Cardiac muscle cell (in vitro differentiated cells and primary cell): ENCODE measurements around the gene CLEC10A. TPM values are rescaled to one million over a fixed set of nuclear protein-coding genes. Genes with fewer than 3 reads are reported as not detected.
"Not testable (repeated sequence)": the region's sequence is repeated elsewhere in the genome, so short reads cannot be mapped to it uniquely, and the experiment has no call there.

ENCODE experiments used
- DNase-seq, 2 donors: peaks; one replicate each; pipeline versions ENCODE4 v3.0.0 to v3.0.0-alpha.2; 2010 to 2017; ENCODE audit warnings: low read depth in 1 of 2, low spot score in 1 of 2
- H3K27ac ChIP-seq: fragments of 200-600 bp; sonication (generic); 2 replicates; pipeline ENCODE4 v1.5.1; 2016
- H3K27me3 ChIP-seq: fragments of 200-600 bp; sonication (generic); 2 replicates; pipeline ENCODE4 v1.6.0; 2016; ENCODE audit warnings: control low read depth
- H3K36me3 ChIP-seq: fragments of 200-600 bp; sonication (generic); 2 replicates; pipeline ENCODE4 v1.5.1; 2016; ENCODE audit warnings: control low read depth
- H3K4me1 ChIP-seq: fragments of 200-600 bp; sonication (generic); 2 replicates; pipeline ENCODE4 v1.8.1; 2017; ENCODE audit warnings: low read depth, mild to moderate bottlenecking, mixed run types
- H3K4me3 ChIP-seq: fragments of 200-600 bp; sonication (generic); 2 replicates; pipeline ENCODE4 v1.5.1; 2016; ENCODE audit warnings: mild to moderate bottlenecking
- H3K9me3 ChIP-seq: fragments of 200-600 bp; sonication (generic); 2 replicates; pipeline ENCODE4 v1.5.1; 2017; ENCODE audit warnings: low read depth, mild to moderate bottlenecking, control low read depth
- CTCF ChIP-seq: IDR thresholded peaks from 2 replicates; pipeline ENCODE4 v1.5.1; 2012; ENCODE audit warnings: low read depth, mild to moderate bottlenecking, low read length
- polyA plus RNA-seq: library from polyadenylated mRNA; unstranded; fragments of >200 nt; fragmentation: Nextera tagmentation; extraction: Ambion mirVana; gene quantifications from 2 replicates; pipeline ENCODE4 v1.2.1, GENCODE V29; 2016
- total RNA-seq: library from RNA; depleted of rRNA; stranded (reverse); fragments of >200 nt; gene quantifications from 2 replicates; pipeline ENCODE4 v1.2.3, GENCODE V29; 2016

Gene CLEC10A
- not detected in 2 replicates for total RNA-seq
- polyA plus RNA-seq, result not detected in 2 replicates

GRCh38 chr17:7079581-7080455 lies at the start of gene CLEC10A:
TSS of gene CLEC10A (minus strand) at chr17:7080251. CDS start at chr17:7078812, 1,439 bp downstream.
- no peak for TF ChIP-seq CTCF
- Histone ChIP-seq H3K9me3 (no peaks in the 10 kb centered on the region), H3K27me3 (no peaks in the 10 kb centered on the region), H3K27ac (no peak within 1 kb of the TSS), H3K4me3 (no peak within 1 kb of the TSS), H3K36me3 (no peaks in the 10 kb centered on the region), H3K4me1 (no peaks in the 10 kb centered on the region)
- DNase-seq, result no peak

- no peaks in the 10 kb centered on the region for H3K27me3 ChIP-seq
- no peaks in the 10 kb centered on the region for H3K9me3 ChIP-seq
- no peak for TF ChIP-seq CTCF
- H3K36me3 ChIP-seq, result no peaks in the 10 kb centered on the region
- no peak overlapping the region for H3K4me3 ChIP-seq
- H3K27ac ChIP-seq, result no peak overlapping the region
- H3K4me1 ChIP-seq, result no peaks in the 10 kb centered on the region
- no peak for DNase-seq
Observed at GRCh38 chr17:7129311-7129710, 49.3 kb upstream of the CLEC10A start.

GRCh38 chr17:7128160-7128559 lies 48.1 kb upstream of the CLEC10A start:
- Histone ChIP-seq H3K27me3 (no peaks in the 10 kb centered on the region), H3K4me3 (no peak overlapping the region), H3K27ac (no peak overlapping the region), H3K4me1 (no peaks in the 10 kb centered on the region), H3K36me3 (no peaks in the 10 kb centered on the region), H3K9me3 (no peaks in the 10 kb centered on the region)
- no peak for TF ChIP-seq CTCF
- no peak for DNase-seq

- not testable (repeated sequence) for H3K9me3 ChIP-seq, H3K36me3 ChIP-seq, DNase-seq, H3K4me3 ChIP-seq, H3K4me1 ChIP-seq, H3K27ac ChIP-seq, H3K27me3 ChIP-seq
Observed at GRCh38 chr17:7127501-7127900, 47.5 kb upstream of the CLEC10A start.

- not testable (repeated sequence) for DNase-seq, H3K4me1 ChIP-seq, H3K27me3 ChIP-seq, H3K4me3 ChIP-seq, H3K9me3 ChIP-seq, H3K27ac ChIP-seq, H3K36me3 ChIP-seq
Observed at GRCh38 chr17:7126386-7126785, 46.3 kb upstream of the CLEC10A start.

GRCh38 chr17:7124923-7125322 lies 44.9 kb upstream of the CLEC10A start:
- no peaks in the 10 kb centered on the region for H3K36me3 ChIP-seq
- no peak for DNase-seq
- H3K27ac ChIP-seq, result no peak overlapping the region
- no peaks in the 10 kb centered on the region for H3K4me1 ChIP-seq
- TF ChIP-seq CTCF, result no peak
- H3K4me3 ChIP-seq, result no peak overlapping the region
- H3K27me3 ChIP-seq, result no peaks in the 10 kb centered on the region
- no peaks in the 10 kb centered on the region for H3K9me3 ChIP-seq
